ENCODE results near the gene UBAC1.

The UBAC1 gene

DNA sequence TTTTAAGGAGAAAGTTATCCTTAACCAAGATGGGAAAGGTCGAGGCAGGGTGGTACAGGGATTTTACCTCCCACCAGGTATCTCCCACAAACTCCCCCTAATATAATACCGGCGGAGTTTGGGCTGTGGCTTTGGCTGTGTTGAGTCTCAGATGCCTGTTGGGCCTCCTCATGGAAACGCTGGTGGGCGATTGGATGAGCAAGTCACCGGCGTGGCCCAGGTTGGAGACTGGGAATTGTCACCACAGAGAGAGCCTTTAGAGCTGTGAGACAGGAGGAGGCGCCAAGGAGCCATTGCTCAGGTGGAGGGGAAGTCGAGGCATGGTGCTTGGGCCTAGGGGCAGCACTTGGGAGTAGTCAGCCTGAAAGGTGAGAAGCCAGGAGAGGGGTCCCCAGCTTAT, 50.4 kb downstream of the UBAC1 start:
- TF ChIP-seq, protein P1, sequence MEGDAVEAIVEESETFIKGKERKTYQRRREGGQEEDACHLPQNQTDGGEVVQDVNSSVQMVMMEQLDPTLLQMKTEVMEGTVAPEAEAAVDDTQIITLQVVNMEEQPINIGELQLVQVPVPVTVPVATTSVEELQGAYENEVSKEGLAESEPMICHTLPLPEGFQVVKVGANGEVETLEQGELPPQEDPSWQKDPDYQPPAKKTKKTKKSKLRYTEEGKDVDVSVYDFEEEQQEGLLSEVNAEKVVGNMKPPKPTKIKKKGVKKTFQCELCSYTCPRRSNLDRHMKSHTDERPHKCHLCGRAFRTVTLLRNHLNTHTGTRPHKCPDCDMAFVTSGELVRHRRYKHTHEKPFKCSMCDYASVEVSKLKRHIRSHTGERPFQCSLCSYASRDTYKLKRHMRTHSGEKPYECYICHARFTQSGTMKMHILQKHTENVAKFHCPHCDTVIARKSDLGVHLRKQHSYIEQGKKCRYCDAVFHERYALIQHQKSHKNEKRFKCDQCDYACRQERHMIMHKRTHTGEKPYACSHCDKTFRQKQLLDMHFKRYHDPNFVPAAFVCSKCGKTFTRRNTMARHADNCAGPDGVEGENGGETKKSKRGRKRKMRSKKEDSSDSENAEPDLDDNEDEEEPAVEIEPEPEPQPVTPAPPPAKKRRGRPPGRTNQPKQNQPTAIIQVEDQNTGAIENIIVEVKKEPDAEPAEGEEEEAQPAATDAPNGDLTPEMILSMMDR (conservative IDR thresholded peaks at IDR 0.05; ENCODE audit: low read depth, low read length) = no peak
- Histone ChIP-seq H3K4me2 (no peak overlapping the region), H2AFZ (ENCODE audit: low read depth) (no peak overlapping the region), H3K9ac (no peak overlapping the region), H3K27me3 (ENCODE audit: insufficient read depth, low read depth) (no peaks in the 10 kb centered on the region), H3K79me2 (ENCODE audit: insufficient read depth, low read depth) (peaks cover 8% of the 10 kb centered on the region), H3K4me1 (ENCODE audit: low read depth, poor library complexity, severe bottlenecking) (peaks cover 14% of the 10 kb centered on the region), H3K27ac (no peak overlapping the region), H3K36me3 (ENCODE audit: insufficient read depth) (no peaks in the 10 kb centered on the region; the same call in 1 of the 2 replicates), H4K20me1 (ENCODE audit: insufficient read depth) (no peaks in the 10 kb centered on the region), H3K4me3 (IDR thresholded peaks at IDR 0.05; ENCODE audit: insufficient read depth, low read depth, low read length) (no peak overlapping the region)

DNA sequence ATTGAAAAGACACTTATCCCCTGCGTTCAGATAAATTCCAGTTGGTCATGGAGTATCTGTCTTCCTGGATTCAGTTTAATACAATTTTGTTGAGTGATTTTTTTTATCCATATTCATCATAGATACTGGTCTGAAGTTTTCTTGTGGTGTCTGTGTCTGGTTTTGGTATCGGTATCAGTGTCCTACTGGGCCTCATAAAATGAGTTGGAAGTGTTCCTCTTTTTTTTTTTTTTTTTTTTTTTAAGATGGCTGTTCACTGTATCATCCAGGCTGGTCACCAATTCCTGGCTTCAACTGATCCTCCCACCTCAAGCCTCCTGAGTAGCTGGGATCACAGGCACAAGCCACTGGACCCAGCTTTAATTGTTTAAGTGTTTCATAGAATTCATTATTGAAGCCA, 51.0 kb downstream of the UBAC1 start:
- Histone ChIP-seq H2AFZ (ENCODE audit: low read depth) (no peak overlapping the region), H3K4me2 (no peak overlapping the region), H3K4me1 (ENCODE audit: low read depth, poor library complexity, severe bottlenecking) (peaks cover 14% of the 10 kb centered on the region), H3K79me2 (ENCODE audit: insufficient read depth, low read depth) (peaks cover 13% of the 10 kb centered on the region), H3K4me3 (IDR thresholded peaks at IDR 0.05; ENCODE audit: insufficient read depth, low read depth, low read length) (no peak overlapping the region), H3K9ac (no peak overlapping the region), H3K27me3 (ENCODE audit: insufficient read depth, low read depth) (no peaks in the 10 kb centered on the region), H3K36me3 (ENCODE audit: insufficient read depth) (no peaks in the 10 kb centered on the region), H3K27ac (no peak overlapping the region), H4K20me1 (ENCODE audit: insufficient read depth) (no peaks in the 10 kb centered on the region)
- TF ChIP-seq, protein P1 (conservative IDR thresholded peaks at IDR 0.05; ENCODE audit: low read depth, low read length) = no peak

DNA sequence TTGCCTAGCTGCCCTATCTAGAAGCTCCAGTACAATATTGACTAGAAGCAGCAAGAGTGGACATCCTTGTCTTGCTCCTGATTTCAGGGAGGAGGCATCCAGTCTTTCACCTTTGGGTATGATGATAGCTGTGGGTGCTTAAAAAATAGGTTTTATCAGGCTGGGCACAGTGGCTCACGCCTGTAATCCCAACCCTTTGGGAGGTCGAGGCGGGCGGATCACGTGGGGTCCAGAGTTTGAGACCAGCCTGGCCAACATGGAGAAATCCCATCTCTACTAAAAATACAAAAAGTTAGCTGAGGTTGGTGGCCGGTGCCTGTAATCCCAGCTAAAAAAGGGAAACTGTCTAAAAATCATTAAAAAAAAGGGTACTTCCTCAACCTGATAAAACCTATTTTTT, 51.8 kb downstream of the UBAC1 start:
- Histone ChIP-seq H3K79me2 (ENCODE audit: insufficient read depth, low read depth) (peaks cover 19% of the 10 kb centered on the region), H4K20me1 (ENCODE audit: insufficient read depth) (no peaks in the 10 kb centered on the region), H3K4me2 (no peak overlapping the region), H3K27ac (no peak overlapping the region), H3K9ac (no peak overlapping the region), H3K4me1 (ENCODE audit: low read depth, poor library complexity, severe bottlenecking) (peaks cover 14% of the 10 kb centered on the region), H3K4me3 (IDR thresholded peaks at IDR 0.05; ENCODE audit: insufficient read depth, low read depth, low read length) (no peak overlapping the region), H3K27me3 (ENCODE audit: insufficient read depth, low read depth) (no peaks in the 10 kb centered on the region), H3K36me3 (ENCODE audit: insufficient read depth) (no peaks in the 10 kb centered on the region), H2AFZ (ENCODE audit: low read depth) (no peak overlapping the region)
- TF ChIP-seq, protein P1 (conservative IDR thresholded peaks at IDR 0.05; ENCODE audit: low read depth, low read length) = no peak

DNA sequence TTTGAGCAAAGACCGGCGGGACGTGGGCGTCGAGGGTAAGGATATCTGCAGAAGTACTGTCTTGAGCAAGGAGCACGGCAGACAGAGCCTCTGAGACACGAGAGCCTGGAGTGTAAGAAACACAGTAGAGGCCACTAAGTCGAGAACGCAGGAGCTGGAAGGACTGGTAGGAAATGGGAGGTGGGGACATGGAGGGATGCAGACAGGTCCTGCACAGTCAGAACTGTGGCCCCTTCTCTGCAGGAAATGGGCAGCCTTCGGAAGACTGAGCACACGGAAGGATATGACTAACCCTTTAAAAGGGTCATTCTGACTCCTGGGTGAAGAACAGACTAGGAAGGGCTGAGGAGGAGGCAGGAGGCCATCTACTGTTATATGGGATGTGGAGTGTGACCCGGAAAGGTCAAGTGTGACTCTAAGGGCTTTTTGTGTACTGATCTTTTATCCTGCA, 52.4 kb downstream of the UBAC1 start:
- Histone ChIP-seq H3K27me3 (ENCODE audit: insufficient read depth, low read depth) (no peaks in the 10 kb centered on the region), H3K36me3 (ENCODE audit: insufficient read depth) (no peaks in the 10 kb centered on the region), H3K79me2 (ENCODE audit: insufficient read depth, low read depth) (peaks cover 25% of the 10 kb centered on the region), H3K4me2 (peak overlapping the region; percentile 88; the same call in 1 of the 2 replicates), H2AFZ (ENCODE audit: low read depth) (no peak overlapping the region), H3K9ac (no peak overlapping the region), H3K4me1 (ENCODE audit: low read depth, poor library complexity, severe bottlenecking) (peaks cover 14% of the 10 kb centered on the region), H4K20me1 (ENCODE audit: insufficient read depth) (no peaks in the 10 kb centered on the region), H3K27ac (no peak overlapping the region), H3K4me3 (IDR thresholded peaks at IDR 0.05; ENCODE audit: insufficient read depth, low read depth, low read length) (no peak overlapping the region)
- TF ChIP-seq, protein P1 (conservative IDR thresholded peaks at IDR 0.05; ENCODE audit: low read depth, low read length) = no peak

Measured in KMS-11 (cell line).